B cell (primary cell): ENCODE measurements around the gene RNGTT. TPM values are rescaled to one million over a fixed set of nuclear protein-coding genes. Genes with fewer than 3 reads are reported as not detected.

Source experiments
- ATAC-seq: fragments of 200-7000 bp; cut with Tn5 transposase; one replicate; pipeline ENCODE4 v1.10.0; 2021; ENCODE audit warnings: low read depth, mild to moderate bottlenecking, moderate number of reproducible peaks, moderate library complexity
- CTCF ChIA-PET: fragments of 350-600 bp; sonication (Branson Sonifier 250); formaldehyde crosslinking; loops from one replicate; lab custom pipeline; 2021; ENCODE audit warnings: antibody characterized with exemption, inconsistent platforms; lab: Charles Lee
- POLR2A ChIA-PET: fragments of 350-600 bp; sonication (Branson Sonifier 250); formaldehyde crosslinking; loops from one replicate; lab custom pipeline; 2021; ENCODE audit warnings: antibody characterized with exemption; lab: Charles Lee
- DNase-seq: peaks from one replicate; pipeline ENCODE4 v3.0.0; 2013
- H2AFZ ChIP-seq: 2 replicates; pipeline ENCODE4 v1.6.1; 2012; ENCODE audit warnings: mild to moderate bottlenecking, low read depth, low read length; ENCODE audit not compliant: insufficient read depth, poor library complexity, severe bottlenecking
- H3K27ac ChIP-seq, 2 donors: 1 replicate in 1 of 2; 2 replicates in 1 of 2; pipeline ENCODE4 v1.5.1; 2012 to 2013; ENCODE audit warnings: low read length in 2 of 2, mild to moderate bottlenecking in 2 of 2, moderate library complexity in 1 of 2
- H3K27me3 ChIP-seq, 4 experiments: fragments of 200-600 bp in 1 of 4; sonication (generic) in 1 of 4; replicated peaks in 1 of 4; 1 replicate in 2 of 4; 2 replicates in 2 of 4; pipeline versions ENCODE4 v1.6.1 to v1.7.0; 2013 to 2016; ENCODE audit warnings: low read length in 3 of 4, mild to moderate bottlenecking in 2 of 4, mixed read lengths in 1 of 4, moderate library complexity in 1 of 4; ENCODE audit not compliant: insufficient read depth in 4 of 4, control insufficient read depth in 3 of 4; ENCODE audit errors: control extremely low read depth in 1 of 4
- H3K36me3 ChIP-seq, 2 experiments: replicated peaks in 1 of 2; 1 replicate in 1 of 2; 2 replicates in 1 of 2; pipeline versions ENCODE4 v1.6.1 to v1.7.1; 2013; ENCODE audit warnings: low read length in 1 of 2; ENCODE audit not compliant: insufficient read depth in 2 of 2, control insufficient read depth in 1 of 2; ENCODE audit errors: control extremely low read depth in 1 of 2, extremely low read depth in 1 of 2
- H3K4me1 ChIP-seq, 2 donors: fragments of 200-600 bp in 1 of 2; sonication (generic) in 1 of 2; 1 replicate in 1 of 2; 2 replicates in 1 of 2; pipeline versions ENCODE4 v1.5.1 to v1.6.1; 2013 to 2017; ENCODE audit warnings: low read length in 2 of 2; ENCODE audit not compliant: control insufficient read depth in 2 of 2, insufficient read depth in 2 of 2
- H3K4me2 ChIP-seq: replicated peaks from 2 replicates; pipeline ENCODE3; 2012; ENCODE audit warnings: mild to moderate bottlenecking, low read depth, low read length; ENCODE audit not compliant: poor library complexity, severe bottlenecking
- H3K4me3 ChIP-seq, 5 experiments: fragments of 200-600 bp in 1 of 5; sonication (generic) in 1 of 5; 1 replicate in 3 of 5; 2 replicates in 2 of 5; pipeline versions ENCODE4 v1.5.1 to v1.7.0; 2011 to 2016; ENCODE audit warnings: low read length in 4 of 5, mild to moderate bottlenecking in 4 of 5, low read depth in 2 of 5, control low read depth in 1 of 5, moderate library complexity in 1 of 5; ENCODE audit not compliant: insufficient read depth in 1 of 5; ENCODE audit errors: control extremely low read depth in 1 of 5, extremely low read depth in 1 of 5
- H3K79me2 ChIP-seq: fragments of 200-600 bp; sonication (generic); one replicate; pipeline ENCODE4 v1.6.0; 2016; ENCODE audit warnings: low read length; ENCODE audit not compliant: control insufficient read depth, insufficient read depth
- H3K9ac ChIP-seq: fragments of 200-600 bp; sonication (generic); 2 replicates; pipeline ENCODE4 v1.6.1; 2017; ENCODE audit warnings: mild to moderate bottlenecking, low read length, moderate library complexity
- H3K9me3 ChIP-seq, 3 donors: one replicate each; pipeline versions ENCODE4 v1.6.1 to v1.7.1; 2013; ENCODE audit warnings: low read length in 2 of 3; ENCODE audit not compliant: control insufficient read depth in 2 of 3, insufficient read depth in 1 of 3; ENCODE audit errors: control extremely low read depth in 1 of 3
- H4K20me1 ChIP-seq: 2 replicates; pipeline ENCODE4 v1.6.0; 2012; ENCODE audit warnings: mild to moderate bottlenecking, low read length; ENCODE audit not compliant: insufficient read depth, control insufficient read depth, poor library complexity, severe bottlenecking
- H3K27ac Mint-ChIP-seq: one replicate; pipeline ENCODE4 v1.8.0; 2021; ENCODE audit warnings: mixed read lengths
- H3K27me3 Mint-ChIP-seq: one replicate; pipeline ENCODE4 v1.8.0; 2021; ENCODE audit warnings: mixed read lengths
- H3K4me1 Mint-ChIP-seq: one replicate; pipeline ENCODE4 v1.8.0; 2021; ENCODE audit warnings: mixed read lengths
- H3K4me3 Mint-ChIP-seq: one replicate; pipeline ENCODE4 v1.8.0; 2021; ENCODE audit warnings: mixed read lengths
- H3K9me3 Mint-ChIP-seq: one replicate; pipeline ENCODE4 v1.8.0; 2022; ENCODE audit warnings: mixed read lengths; ENCODE audit not compliant: insufficient read depth
- CTCF ChIP-seq: fragments of 200-600 bp; IDR thresholded peaks from one replicate; pipeline ENCODE4 v1.8.0; 2022; ENCODE audit warnings: antibody characterized with exemption, mild to moderate bottlenecking
- EZH2 ChIP-seq: IDR thresholded peaks from 2 replicates; pipeline ENCODE4 v1.6.1; 2012; ENCODE audit warnings: borderline replicate concordance, low read depth, mild to moderate bottlenecking, moderate library complexity, low read length; ENCODE audit not compliant: insufficient read depth, poor library complexity, severe bottlenecking
- WGBS: methylation state at CpG from one replicate; pipeline ENCODE4 v1.1.5; 2013; ENCODE audit warnings: missing lambda C conversion rate; ENCODE audit not compliant: insufficient coverage; 5-methylcytosine and 5-hydroxymethylcytosine counted together
- intact Hi-C: fragments of 100-400 bp; cut with micrococcal nuclease; formaldehyde crosslinking; loops from one replicate; pipeline ENCODE4 v1.10.0; 2022
- polyA plus RNA-seq: library from polyadenylated mRNA; depleted of rRNA; stranded (reverse); fragments of >200 nt; gene quantifications from 2 replicates; pipeline ENCODE4 v1.2.3, GENCODE V29; 2012
- total RNA-seq, 2 donors: library from RNA; stranded (reverse); fragments of 120-200 nt in 1 of 2; gene quantifications; 1 replicate in 1 of 2; 2 replicates in 1 of 2; pipeline versions ENCODE4 v1.2.3 to v1.2.4, GENCODE V29; 2013 to 2022

The RNGTT gene
- total and polyA plus RNA-seq, 2 donors (not counting 1 experiment from before 2014, with no cell fraction given), result 10.8 to 29.1 TPM

DNA sequence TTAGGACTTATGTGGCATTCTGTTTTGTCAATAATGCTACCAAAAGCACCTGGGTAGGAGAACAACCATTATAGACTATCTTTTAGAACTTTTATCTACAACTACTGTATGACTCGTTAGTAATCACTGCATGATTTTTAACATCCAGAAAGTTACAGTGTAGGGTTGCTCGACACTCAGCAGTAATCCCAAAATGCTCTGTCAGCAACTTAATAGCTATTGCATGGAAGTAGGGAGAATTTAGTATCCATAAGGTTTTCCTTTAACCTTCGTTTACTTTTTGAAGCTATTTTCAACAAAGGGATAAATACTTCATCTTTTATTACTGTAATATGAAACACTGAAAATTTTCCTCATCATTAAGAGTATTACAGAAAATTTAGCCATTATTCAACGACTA is 309.5 kb downstream of the RNGTT start:
- TF ChIP-seq EZH2 (no peak), CTCF (no peak)
- DNase-seq (no peak), ATAC-seq (no peak)
- WGBS, result 100% methylated on average over 1 of the region's 4 CpGs
- H3K9me3 ChIP-seq, result peaks cover 0 to 22% (median 17%) of the 10 kb centered on the region in 3 donors
- ChIA-PET POLR2A (no interaction called here), CTCF (no interaction called here)
- no peak overlapping the region for H3K4me3 Mint-ChIP-seq
- H3K79me2 ChIP-seq, result peaks cover 11% of the 10 kb centered on the region
- H2AFZ ChIP-seq, result no peak overlapping the region
- no peaks in the 10 kb centered on the region for H3K27me3 ChIP-seq
- H3K4me2 ChIP-seq, result no peak overlapping the region
- peaks cover 0 to 8% of the 10 kb centered on the region in 2 experiments for H3K36me3 ChIP-seq
- no peaks in the 10 kb centered on the region for H4K20me1 ChIP-seq
- H3K4me1 Mint-ChIP-seq, result peaks cover 7% of the 10 kb centered on the region
- peaks cover 6% of the 10 kb centered on the region for H3K9me3 Mint-ChIP-seq
- H3K27ac ChIP-seq, result no peak overlapping the region
- no peak overlapping the region for H3K4me3 ChIP-seq
- no peak overlapping the region for H3K9ac ChIP-seq
- no peak overlapping the region for H3K27ac Mint-ChIP-seq
- no peaks in the 10 kb centered on the region for H3K4me1 ChIP-seq
- intact Hi-C loops, result no loop called here
- H3K27me3 Mint-ChIP-seq, result no peaks in the 10 kb centered on the region

- no peaks in the 10 kb centered on the region for H4K20me1 ChIP-seq
- Mint-ChIP-seq H3K9me3 (peaks cover 2% of the 10 kb centered on the region), H3K27ac (no peak overlapping the region), H3K4me1 (peaks cover 11% of the 10 kb centered on the region), H3K4me3 (no peak overlapping the region), H3K27me3 (no peaks in the 10 kb centered on the region)
- H3K27ac ChIP-seq, result no peak overlapping the region
- ATAC-seq (no peak), DNase-seq (no peak)
- no peaks in the 10 kb centered on the region for H3K27me3 ChIP-seq
- no peak overlapping the region for H2AFZ ChIP-seq
- H3K36me3 ChIP-seq, result peaks cover 0 to 2% of the 10 kb centered on the region in 2 experiments
- POLR2A ChIA-PET, result no interaction called here
- no peak for TF ChIP-seq EZH2
- no peak for TF ChIP-seq CTCF
- H3K79me2 ChIP-seq, result no peaks in the 10 kb centered on the region
- peaks cover 0 to 4% (median 0%) of the 10 kb centered on the region in 3 donors for H3K9me3 ChIP-seq
- no peak overlapping the region for H3K4me2 ChIP-seq
- no peak overlapping the region for H3K9ac ChIP-seq
- no peaks in the 10 kb centered on the region for H3K4me1 ChIP-seq
- CTCF ChIA-PET, result no interaction called here
- intact Hi-C loops, result no loop called here
- H3K4me3 ChIP-seq, result no peak overlapping the region
These were observed 312.0 kb downstream of the RNGTT start for GRCh38 chr6:88651400-88651799.
